H9 (cell line): ENCODE results near the gene VRK1. TPM values are rescaled to one million over a fixed set of nuclear protein-coding genes. Genes with fewer than 3 reads are reported as not detected.

Experiments
- DNase-seq: peaks from one replicate; pipeline ENCODE4 v3.0.0-alpha.2; 2017
- H2AFZ ChIP-seq: one replicate; pipeline ENCODE4 v1.6.1; 2013; ENCODE audit warnings: mild to moderate bottlenecking, low read length, control low read depth, moderate library complexity
- H2AK5ac ChIP-seq: 2 replicates; pipeline ENCODE4 v1.6.1; 2013; ENCODE audit warnings: low read length, control low read depth, mixed read lengths; ENCODE audit not compliant: insufficient read length
- H2BK120ac ChIP-seq: one replicate; pipeline ENCODE4 v1.6.1; 2013; ENCODE audit warnings: low read depth, mild to moderate bottlenecking, low read length, control low read depth, inconsistent platforms; ENCODE audit not compliant: poor library complexity, severe bottlenecking
- H2BK12ac ChIP-seq: 2 replicates; pipeline ENCODE4 v1.6.1; 2013; ENCODE audit warnings: low read length, control low read depth, mixed read lengths, low read depth; ENCODE audit not compliant: insufficient read length
- H2BK15ac ChIP-seq: 2 replicates; pipeline ENCODE4 v1.6.1; 2013; ENCODE audit warnings: low read depth, low read length, control low read depth
- H2BK20ac ChIP-seq: one replicate; pipeline ENCODE4 v1.6.1; 2013; ENCODE audit warnings: low read depth, mild to moderate bottlenecking, low read length, control low read depth, inconsistent platforms; ENCODE audit not compliant: poor library complexity, severe bottlenecking
- H2BK5ac ChIP-seq: 2 replicates; pipeline ENCODE4 v1.6.1; 2013; ENCODE audit warnings: low read length, control low read depth, mixed read lengths; ENCODE audit not compliant: insufficient read length
- H3K14ac ChIP-seq: 2 replicates; pipeline ENCODE4 v1.6.1; 2013; ENCODE audit warnings: low read length, control low read depth; ENCODE audit not compliant: insufficient read depth
- H3K18ac ChIP-seq: 2 replicates; pipeline ENCODE4 v1.6.1; 2013; ENCODE audit warnings: low read depth, mild to moderate bottlenecking, mixed read lengths, low read length, control low read depth; ENCODE audit not compliant: insufficient read length
- H3K23ac ChIP-seq: 2 replicates; pipeline ENCODE4 v1.6.1; 2013; ENCODE audit warnings: low read length, control low read depth, mixed read lengths, low read depth; ENCODE audit not compliant: insufficient read length
- H3K23me2 ChIP-seq: 2 replicates; pipeline ENCODE4 v1.6.1; 2013; ENCODE audit warnings: low read depth, mild to moderate bottlenecking, mixed read lengths, low read length, control low read depth; ENCODE audit not compliant: insufficient read length, poor library complexity, severe bottlenecking
- H3K27ac ChIP-seq: 2 replicates; pipeline ENCODE4 v1.5.1; 2013; ENCODE audit warnings: low read length, control low read depth, mixed read lengths, low read depth; ENCODE audit not compliant: insufficient read length
- H3K27me3 ChIP-seq: 2 replicates; pipeline ENCODE4 v1.6.1; 2013; ENCODE audit warnings: low read length, control low read depth, inconsistent platforms; ENCODE audit not compliant: insufficient read depth
- H3K4ac ChIP-seq: 2 replicates; pipeline ENCODE4 v1.6.1; 2013; ENCODE audit warnings: low read depth, mild to moderate bottlenecking, control low read depth, inconsistent platforms, low read length, moderate library complexity
- H3K4me1 ChIP-seq: 2 replicates; pipeline ENCODE4 v1.6.1; 2013; ENCODE audit warnings: low read length, control low read depth, inconsistent platforms; ENCODE audit not compliant: insufficient read depth
- H3K4me2 ChIP-seq: 2 replicates; pipeline ENCODE4 v1.6.1; 2013; ENCODE audit warnings: low read length, control low read depth, mixed read lengths; ENCODE audit not compliant: insufficient read length, insufficient read depth
- H3K56ac ChIP-seq: 2 replicates; pipeline ENCODE4 v1.6.1; 2013; ENCODE audit warnings: low read depth, mild to moderate bottlenecking, mixed read lengths, low read length, control low read depth; ENCODE audit not compliant: insufficient read length
- H3K79me1 ChIP-seq: 2 replicates; pipeline ENCODE4 v1.6.1; 2013; ENCODE audit warnings: low read depth, mild to moderate bottlenecking, moderate library complexity, low read length, control low read depth, inconsistent platforms; ENCODE audit not compliant: insufficient read depth, poor library complexity, severe bottlenecking
- H3K79me2 ChIP-seq: 2 replicates; pipeline ENCODE4 v1.6.1; 2013; ENCODE audit warnings: low read length, control low read depth, inconsistent platforms; ENCODE audit not compliant: insufficient read depth
- H3K9ac ChIP-seq: 2 replicates; pipeline ENCODE4 v1.6.1; 2013; ENCODE audit warnings: low read length, control low read depth, mixed read lengths; ENCODE audit not compliant: insufficient read length; ENCODE audit errors: extremely low read depth
- H3K9me3 ChIP-seq: one replicate; pipeline ENCODE4 v1.6.1; 2013; ENCODE audit warnings: low read depth, low read length, inconsistent platforms; ENCODE audit not compliant: control insufficient read depth
- H3T11ph ChIP-seq: one replicate; pipeline ENCODE4 v1.6.1; 2013; ENCODE audit warnings: mild to moderate bottlenecking, low read length, control low read depth, inconsistent platforms
- H4K20me1 ChIP-seq: one replicate; pipeline ENCODE4 v1.6.1; 2013; ENCODE audit not compliant: control insufficient read depth, insufficient read length, insufficient read depth
- H4K5ac ChIP-seq: 2 replicates; pipeline ENCODE4 v1.6.1; 2013; ENCODE audit warnings: low read depth, mild to moderate bottlenecking, mixed read lengths, low read length, control low read depth; ENCODE audit not compliant: insufficient read length
- H4K8ac ChIP-seq: replicated peaks from 2 replicates; pipeline ENCODE4 v1.6.1; 2013; ENCODE audit warnings: low read length, control low read depth, mixed read lengths, low read depth; ENCODE audit not compliant: insufficient read length
- H4K91ac ChIP-seq: 2 replicates; pipeline ENCODE4 v1.6.1; 2013; ENCODE audit warnings: low read depth, mild to moderate bottlenecking, moderate library complexity, mixed read lengths, low read length, control low read depth; ENCODE audit not compliant: insufficient read length
- H3K27ac Mint-ChIP-seq, 3 experiments: 2 replicates in 2 of 3; 3 replicates in 1 of 3; pipeline ENCODE4 v1.8.0; 2020 to 2021; ENCODE audit warnings: mixed read lengths in 3 of 3, mild to moderate bottlenecking in 1 of 3, moderate library complexity in 1 of 3
- H3K27me3 Mint-ChIP-seq: 2 replicates; pipeline ENCODE4 v1.8.0; 2021; ENCODE audit warnings: low read depth, mild to moderate bottlenecking, moderate library complexity, mixed read lengths
- H3K36me3 Mint-ChIP-seq, 3 experiments: 2 replicates in 2 of 3; 3 replicates in 1 of 3; pipeline ENCODE4 v1.8.0; 2020 to 2021; ENCODE audit warnings: low read depth in 3 of 3, mixed read lengths in 3 of 3; ENCODE audit not compliant: insufficient read depth in 1 of 3
- H3K4me1 Mint-ChIP-seq, 2 experiments: 2 replicates each; pipeline ENCODE4 v1.8.0; 2020; ENCODE audit warnings: mixed read lengths in 2 of 2
- H3K4me3 Mint-ChIP-seq, 2 experiments: 2 replicates in 1 of 2; 3 replicates in 1 of 2; pipeline ENCODE4 v1.8.0; 2020 to 2021; ENCODE audit warnings: mild to moderate bottlenecking in 2 of 2, mixed read lengths in 2 of 2, moderate library complexity in 1 of 2
- H3K9me3 Mint-ChIP-seq, 2 experiments: 2 replicates in 1 of 2; 3 replicates in 1 of 2; pipeline ENCODE4 v1.8.0; 2020; ENCODE audit warnings: mild to moderate bottlenecking in 2 of 2, mixed read lengths in 2 of 2, moderate library complexity in 1 of 2
- CTCF ChIP-seq: fragments of 200-600 bp; sonication (generic); conservative IDR thresholded peaks from 3 replicates; pipeline ENCODE4 v1.8.0; 2021; ENCODE audit warnings: antibody characterized with exemption, mild to moderate bottlenecking
- WGBS: extraction: QIAGEN DNeasy Blood & Tissue Kit; methylation state at CpG from one replicate; pipeline ENCODE4 v1.1.7; 2013; ENCODE audit warnings: missing lambda C conversion rate, low lambda C conversion rate, mixed read lengths; ENCODE audit not compliant: insufficient read length; ENCODE audit errors: extremely low coverage; 5-methylcytosine and 5-hydroxymethylcytosine counted together
- total RNA-seq: library from RNA; stranded (reverse); gene quantifications from 2 replicates; pipeline ENCODE4 v1.2.1, GENCODE V29; 2021

VRK1 gene
- total RNA-seq, 1 experiment from 2014 or later: 55.7 TPM

GRCh38 chr14:96772929-96773328 lies 24.3 kb upstream of the VRK1 start:
- no peaks in the 10 kb centered on the region; a peak in 1 of 7 replicates for H3K36me3 Mint-ChIP-seq
- H3K4ac ChIP-seq: no peak overlapping the region
- no peaks in the 10 kb centered on the region for H3K79me1 ChIP-seq
- no peak overlapping the region for H3K27ac Mint-ChIP-seq
- no peak overlapping the region for H2BK20ac ChIP-seq
- no peak overlapping the region for H3K27ac ChIP-seq
- H4K91ac ChIP-seq: no peak overlapping the region
- H3K18ac ChIP-seq: no peak overlapping the region
- no peak for DNase-seq
- no peak overlapping the region for H3K4me3 Mint-ChIP-seq
- H2BK5ac ChIP-seq: no peak overlapping the region
- H3K9me3 ChIP-seq: no peaks in the 10 kb centered on the region
- H3K14ac ChIP-seq: no peak overlapping the region
- no peaks in the 10 kb centered on the region for H3K79me2 ChIP-seq
- no peak overlapping the region for H4K5ac ChIP-seq
- H3K56ac ChIP-seq: no peak overlapping the region
- H2BK12ac ChIP-seq: no peak overlapping the region
- TF ChIP-seq CTCF: no peak
- no peak overlapping the region for H4K8ac ChIP-seq
- no peaks in the 10 kb centered on the region for H3K4me1 ChIP-seq
- whole genome bisulfite sequencing: no CpG with 5 or more reads among the region's 5 CpGs
- H3K4me1 Mint-ChIP-seq: peaks cover 5 to 7% of the 10 kb centered on the region in 2 experiments
- H2BK120ac ChIP-seq: no peak overlapping the region
- no peaks in the 10 kb centered on the region for H4K20me1 ChIP-seq
- H3K9ac ChIP-seq: no peak overlapping the region
- no peak overlapping the region for H3T11ph ChIP-seq
- H2AFZ ChIP-seq: no peak overlapping the region
- peaks cover 0 to 3% of the 10 kb centered on the region in 2 experiments; a peak in 2 of 5 replicates for H3K9me3 Mint-ChIP-seq
- H2AK5ac ChIP-seq: no peak overlapping the region
- H2BK15ac ChIP-seq: no peak overlapping the region
- no peaks in the 10 kb centered on the region for H3K23me2 ChIP-seq
- no peaks in the 10 kb centered on the region for H3K27me3 ChIP-seq
- no peak overlapping the region for H3K4me2 ChIP-seq
- peaks cover 12% of the 10 kb centered on the region for H3K27me3 Mint-ChIP-seq
- H3K23ac ChIP-seq: no peak overlapping the region
